NCI-H2196 treated with DMSO at 0.1 percent for 48 hours (cell line): ENCODE measurements around the gene MYH9.

Source experiments
- DNase-seq: peaks from one replicate; lab custom pipeline; 2025; ENCODE audit not compliant: unreplicated experiment; lab: John Stamatoyannopoulos, UW

The MYH9 gene

GRCh38 chr22:36332623-36333332, 55.0 kb downstream of the MYH9 start:
- peak; percentile 13 for DNase-seq

DNA sequence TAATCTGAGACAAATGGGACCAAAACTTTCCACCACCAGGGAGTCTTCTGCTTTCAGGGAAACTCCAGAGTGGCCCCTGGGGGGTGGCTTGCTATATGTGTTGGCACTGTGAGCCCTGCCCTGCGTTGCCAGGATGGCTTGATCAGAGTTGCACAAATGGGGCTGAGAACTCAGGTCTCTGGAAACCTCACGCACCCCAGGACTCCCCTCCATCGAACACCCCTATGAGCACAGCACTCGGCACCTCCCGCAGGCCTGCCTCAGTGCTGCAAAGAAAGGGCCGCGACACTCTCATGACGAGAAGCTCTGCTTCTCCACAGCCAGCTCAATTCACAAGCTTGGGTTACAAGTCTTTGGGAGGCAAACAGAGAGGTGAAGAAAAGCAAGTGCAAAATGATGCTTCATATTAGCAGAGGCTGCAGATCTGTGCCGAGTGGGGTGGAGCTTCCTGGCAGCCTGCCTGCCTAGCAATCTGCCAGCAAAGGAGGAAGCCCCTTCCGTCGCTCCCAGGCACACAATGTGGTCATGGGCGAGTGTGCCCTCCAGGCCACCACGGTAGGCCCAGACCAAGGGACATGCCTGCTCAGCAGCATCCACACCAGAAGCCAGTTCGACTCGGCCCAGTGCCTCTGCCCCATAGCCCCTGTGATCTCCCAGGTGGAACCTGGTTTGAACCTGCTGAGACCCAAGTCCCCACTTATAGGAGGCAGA, 55.7 kb downstream of the MYH9 start:
- no peak for DNase-seq

DNA sequence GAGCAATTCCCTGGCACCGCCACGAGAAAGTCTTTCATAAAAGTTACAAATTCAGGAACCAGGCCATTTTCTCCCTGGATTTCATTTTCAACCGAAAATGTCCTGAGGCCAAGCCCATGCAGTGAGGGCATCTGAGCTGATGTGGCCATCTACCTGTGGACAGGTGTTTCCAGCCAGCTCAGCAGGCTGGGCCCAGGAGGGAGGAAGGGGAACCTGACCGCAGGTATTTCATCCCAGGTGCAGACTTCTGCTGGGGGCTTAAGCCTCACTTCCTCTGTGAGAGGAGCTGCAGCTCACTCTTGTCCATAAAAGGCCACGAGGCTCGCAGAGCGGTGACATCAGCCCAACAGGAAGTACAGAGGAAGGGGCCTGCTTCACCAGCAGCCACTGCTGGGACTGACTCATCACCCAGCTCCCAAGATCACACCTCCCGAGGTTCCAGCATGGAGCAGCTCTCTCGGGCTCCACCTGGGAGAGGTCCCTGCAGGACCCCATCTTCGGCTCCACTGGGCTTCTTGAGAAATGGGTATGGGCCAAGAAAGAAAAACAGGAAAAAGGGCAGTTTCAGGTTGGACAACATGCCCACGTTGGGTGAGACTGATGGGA, 56.4 kb downstream of the MYH9 start:
- peak; percentile 60 for DNase-seq

GRCh38 chr22:36330655-36331305, 57.0 kb downstream of the MYH9 start:
- no peak for DNase-seq

DNA sequence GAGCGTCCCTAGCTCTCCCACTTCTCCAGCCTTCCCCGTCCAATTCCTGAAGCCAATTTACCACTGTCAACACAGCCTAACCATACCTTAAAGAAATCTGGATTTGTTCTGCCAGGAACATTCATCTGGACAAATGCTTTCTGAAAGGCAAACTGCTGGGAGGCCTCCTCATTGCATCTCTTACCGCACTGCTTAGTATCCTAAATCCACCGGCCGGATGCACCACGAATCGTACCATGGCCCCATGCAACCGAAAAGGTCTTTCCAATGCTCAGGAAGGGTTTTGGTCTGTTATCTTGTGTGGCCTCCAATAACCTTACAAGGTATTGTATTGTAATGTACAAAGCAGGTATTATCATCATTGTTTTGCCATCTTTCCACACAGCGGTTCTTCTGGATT, 57.6 kb downstream of the MYH9 start:
- DNase-seq: no peak

- DNase-seq: no peak
Observed at GRCh38 chr22:36329254-36330078, 58.3 kb downstream of the MYH9 start.

DNA sequence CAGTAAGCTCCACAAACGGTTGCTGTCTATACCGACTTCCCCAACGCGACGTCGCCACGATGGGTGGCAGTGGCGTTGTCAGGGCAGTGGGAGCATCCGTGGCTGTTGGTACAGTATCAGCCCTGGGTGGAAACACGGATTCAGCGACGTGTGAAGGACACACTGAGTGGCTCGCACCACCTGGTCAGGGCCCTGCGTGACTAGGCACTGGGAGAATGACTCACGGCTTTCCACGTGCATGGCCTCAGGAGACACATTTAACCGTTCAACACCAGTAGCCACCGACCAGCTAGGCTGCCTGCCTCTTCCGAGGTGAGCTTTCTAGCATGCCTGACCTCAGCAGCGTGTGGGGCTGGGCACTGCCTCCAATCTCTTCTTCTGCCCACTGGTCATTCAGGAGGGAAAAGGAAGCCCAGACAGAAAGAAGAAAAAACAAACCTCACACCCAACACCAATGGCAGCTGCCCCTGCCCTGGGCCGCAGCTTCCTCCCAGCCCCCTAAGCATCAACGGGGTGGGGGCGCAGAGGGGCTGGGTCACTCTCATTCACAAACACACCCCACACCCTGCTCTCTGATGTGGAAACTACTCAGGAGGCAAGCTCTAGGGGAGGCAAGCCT, 59.0 kb downstream of the MYH9 start:
- no peak for DNase-seq

GRCh38 chr22:36327922-36328551, 59.7 kb downstream of the MYH9 start:
- DNase-seq: no peak

DNA sequence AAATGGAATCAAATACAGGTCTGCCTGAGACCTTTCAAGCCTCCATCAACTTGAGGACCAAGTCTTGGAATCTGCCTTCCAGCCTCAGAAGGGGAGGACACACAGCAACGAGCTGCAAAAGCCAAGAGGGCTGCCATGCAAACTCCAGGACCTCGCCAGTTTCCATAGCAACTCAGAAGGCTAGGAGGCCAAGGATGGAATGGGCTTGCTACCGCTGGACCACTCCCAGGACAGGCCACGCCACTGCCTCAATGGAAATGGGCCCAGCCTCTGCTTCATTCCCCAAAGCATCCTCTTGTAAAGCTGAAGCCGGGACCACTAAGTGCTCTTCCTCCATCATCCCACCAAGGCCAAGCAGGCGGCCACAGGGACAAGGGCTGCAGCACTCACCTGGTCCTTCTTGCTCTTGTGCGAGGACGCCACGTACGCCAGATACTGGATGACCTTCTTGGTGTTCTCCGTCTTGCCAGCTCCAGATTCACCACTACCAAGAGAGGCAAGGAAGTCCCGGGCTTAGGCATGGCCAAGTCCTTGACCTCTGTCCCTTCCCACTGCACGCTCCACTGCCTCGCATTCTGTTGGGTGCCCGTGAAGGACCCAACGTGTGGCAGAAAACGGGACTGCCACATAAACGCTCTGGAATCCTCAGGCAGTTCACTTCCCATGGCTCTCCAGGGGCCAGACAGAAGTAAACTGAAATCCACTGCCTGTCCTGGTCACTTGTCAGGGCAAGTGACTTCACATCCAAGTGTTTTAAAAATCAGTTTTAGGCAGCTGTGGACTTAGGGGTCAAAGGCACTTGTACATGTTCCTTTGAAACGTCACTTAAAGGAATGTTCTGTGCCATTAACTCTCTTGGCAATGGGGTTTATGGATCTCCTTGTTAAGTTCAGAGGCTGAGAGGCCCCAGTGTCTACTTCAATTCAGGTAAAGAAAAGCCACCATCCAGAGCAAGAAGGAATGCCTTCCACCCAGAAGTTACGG, 61.3 kb downstream of the MYH9 start:
- DNase-seq: no peak

- no peak for DNase-seq
Observed at GRCh38 chr22:36325154-36326031, 62.4 kb downstream of the MYH9 start.

- no peak for DNase-seq
Observed at GRCh38 chr22:36324414-36324813, 63.4 kb downstream of the MYH9 start.

- DNase-seq: no peak
Observed at GRCh38 chr22:36323855-36324331, 63.9 kb downstream of the MYH9 start.

GRCh38 chr22:36323182-36323854, 64.4 kb downstream of the MYH9 start:
- DNase-seq: no peak

GRCh38 chr22:36322602-36322915, 65.2 kb downstream of the MYH9 start:
- no peak for DNase-seq

GRCh38 chr22:36321797-36322601, 65.8 kb downstream of the MYH9 start:
- DNase-seq: no peak

DNA sequence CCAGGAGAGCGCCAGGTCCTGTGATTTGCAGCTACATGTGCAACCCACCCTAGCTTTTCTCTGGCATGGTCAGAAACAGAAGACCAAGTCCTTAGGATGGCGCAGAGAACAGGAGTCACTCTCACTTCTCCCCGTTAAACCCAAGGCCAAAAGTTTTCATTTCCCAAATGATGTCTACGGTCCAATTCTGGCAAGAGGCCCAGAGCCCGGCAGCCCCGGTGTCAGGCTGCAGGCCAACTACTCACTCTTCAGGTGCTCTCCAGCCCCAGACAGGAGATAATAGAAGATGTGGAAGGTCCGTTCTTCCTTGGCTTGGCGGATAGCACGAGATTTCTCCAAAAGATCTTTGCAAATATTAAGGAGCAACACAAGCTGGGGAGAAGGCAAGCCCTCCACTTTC, 67.2 kb downstream of the MYH9 start:
- no peak for DNase-seq
